HepG2 (cell line): ENCODE data around the gene C17orf58. TPM values are rescaled to one million over a fixed set of nuclear protein-coding genes. Genes with fewer than 3 reads are reported as not detected.

Experiments
- MBD4 ChIP-seq: IDR thresholded peaks from 2 replicates; pipeline ENCODE4 v1.6.1; 2012; ENCODE audit warnings: low read length, inconsistent platforms, borderline replicate concordance
- NFYC ChIP-seq: IDR thresholded peaks from 2 replicates; pipeline ENCODE4 v1.6.1; 2016; ENCODE audit warnings: missing genetic modification reagents, missing compliant biosample characterization
- ZFAT ChIP-seq: sonication (generic); formaldehyde crosslinking; conservative IDR thresholded peaks from 2 replicates; pipeline ENCODE4 v1.8.1; 2023; ENCODE audit warnings: missing genetic modification reagents, inconsistent platforms
- ZFX ChIP-seq: sonication (generic); formaldehyde crosslinking; IDR thresholded peaks from 2 replicates; pipeline ENCODE4 v1.4.0; 2020; ENCODE audit warnings: mild to moderate bottlenecking, low read depth, missing genetic modification reagents, moderate library complexity
- ZNF142 ChIP-seq: sonication (generic); formaldehyde crosslinking; IDR thresholded peaks from 2 replicates; pipeline ENCODE4 v1.4.0; 2020; ENCODE audit warnings: missing genetic modification reagents
- ZNF276 ChIP-seq: sonication (generic); formaldehyde crosslinking; IDR thresholded peaks from 2 replicates; pipeline ENCODE4 v1.4.0; 2020; ENCODE audit warnings: mild to moderate bottlenecking, low read depth, missing genetic modification reagents
- ZNF639 ChIP-seq: conservative IDR thresholded peaks from 2 replicates; pipeline ENCODE4 v1.6.1; 2018; ENCODE audit warnings: missing genetic modification reagents
- ZNF7 ChIP-seq: IDR thresholded peaks from 2 replicates; pipeline ENCODE4 v1.6.1; 2016; ENCODE audit warnings: missing biosample characterization, missing genetic modification reagents
- ZNF747 ChIP-seq: sonication (generic); formaldehyde crosslinking; IDR thresholded peaks from 2 replicates; pipeline ENCODE4 v1.8.1; 2023; ENCODE audit warnings: missing genetic modification reagents, mild to moderate bottlenecking, borderline replicate concordance
- ZNF749 ChIP-seq: sonication (generic); formaldehyde crosslinking; IDR thresholded peaks from 2 replicates; pipeline ENCODE4 v1.8.0; 2022; ENCODE audit warnings: mild to moderate bottlenecking, missing genetic modification reagents, moderate library complexity, borderline replicate concordance
- ZNF775 ChIP-seq: sonication (generic); formaldehyde crosslinking; IDR thresholded peaks from 2 replicates; pipeline ENCODE4 v1.4.0; 2020; ENCODE audit warnings: missing genetic modification reagents, mild to moderate bottlenecking, moderate library complexity, borderline replicate concordance
- polyA plus RNA-seq, 8 experiments: library from polyadenylated mRNA; depleted of rRNA in 3 of 8; stranded (reverse) in 7 of 8; unstranded in 1 of 8; fragments of >200 nt; fragmentation: Illumina TruSeq in 4 of 8; extraction: Trizol in 4 of 8; gene quantifications; 2 replicates each; pipeline versions ENCODE4 v1.2.1 to v1.2.3, GENCODE V29; 2011 to 2016; ENCODE audit warnings: low read depth in 4 of 8, missing spikeins in 1 of 8, mixed read lengths in 1 of 8; ENCODE audit not compliant: insufficient read depth in 1 of 8
- total RNA-seq, 5 experiments: library from RNA; depleted of rRNA; stranded (reverse); fragments of >200 nt; fragmentation: Illumina TruSeq; extraction: Trizol; gene quantifications; 2 replicates each; pipeline ENCODE4 v1.2.3, GENCODE V29; 2016; ENCODE audit warnings: low read depth in 1 of 5
- TF ChIP-seq, protein P1 (sequence below): sonication (generic); formaldehyde crosslinking; IDR thresholded peaks from 2 replicates; pipeline ENCODE4 v1.4.0; 2020; ENCODE audit warnings: missing genetic modification reagents
- TF ChIP-seq, protein P2 (sequence below): sonication (generic); formaldehyde crosslinking; IDR thresholded peaks from 2 replicates; pipeline ENCODE4 v1.5.0; 2020; ENCODE audit warnings: mild to moderate bottlenecking, missing genetic modification reagents
- TF ChIP-seq, protein P3 (sequence below): IDR thresholded peaks from 2 replicates; pipeline ENCODE4 v1.6.1; 2016; ENCODE audit warnings: missing genetic modification reagents, missing compliant biosample characterization

The C17orf58 gene
- total and polyA plus RNA-seq, 2 of the 13 experiments (the other 11 are each of a cell fraction or from before 2014, with no cell fraction given), result 15.6 to 15.8 TPM

GRCh38 chr17:68019675-68020408 lies 23.6 kb upstream of the C17orf58 start (continued):
- TF ChIP-seq ZNF142 (CRISPR knock-in tag), result peak; percentile 75; the same call in 1 of the 2 replicates
- TF ChIP-seq ZNF276 (CRISPR knock-in tag), result no peak
- TF ChIP-seq ZNF7 (CRISPR knock-in tag), result no peak; the same call in 1 of the 2 replicates
- TF ChIP-seq, protein P1, sequence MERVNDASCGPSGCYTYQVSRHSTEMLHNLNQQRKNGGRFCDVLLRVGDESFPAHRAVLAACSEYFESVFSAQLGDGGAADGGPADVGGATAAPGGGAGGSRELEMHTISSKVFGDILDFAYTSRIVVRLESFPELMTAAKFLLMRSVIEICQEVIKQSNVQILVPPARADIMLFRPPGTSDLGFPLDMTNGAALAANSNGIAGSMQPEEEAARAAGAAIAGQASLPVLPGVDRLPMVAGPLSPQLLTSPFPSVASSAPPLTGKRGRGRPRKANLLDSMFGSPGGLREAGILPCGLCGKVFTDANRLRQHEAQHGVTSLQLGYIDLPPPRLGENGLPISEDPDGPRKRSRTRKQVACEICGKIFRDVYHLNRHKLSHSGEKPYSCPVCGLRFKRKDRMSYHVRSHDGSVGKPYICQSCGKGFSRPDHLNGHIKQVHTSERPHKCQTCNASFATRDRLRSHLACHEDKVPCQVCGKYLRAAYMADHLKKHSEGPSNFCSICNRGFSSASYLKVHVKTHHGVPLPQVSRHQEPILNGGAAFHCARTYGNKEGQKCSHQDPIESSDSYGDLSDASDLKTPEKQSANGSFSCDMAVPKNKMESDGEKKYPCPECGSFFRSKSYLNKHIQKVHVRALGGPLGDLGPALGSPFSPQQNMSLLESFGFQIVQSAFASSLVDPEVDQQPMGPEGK (CRISPR knock-in tag), result peak; percentile 93
- no peak; the same call in 1 of the 2 replicates for TF ChIP-seq MBD4
- TF ChIP-seq ZFX (CRISPR knock-in tag), result peak; percentile 95
- peak; percentile 11; the same call in 1 of the 2 replicates for TF ChIP-seq ZNF775 (CRISPR knock-in tag)
- TF ChIP-seq ZFAT, result peak; percentile 83; the same call in 1 of the 2 replicates
- peak; percentile 99 for TF ChIP-seq ZNF749
- peak; percentile 96; the same call in 1 of the 2 replicates for TF ChIP-seq ZNF747 (CRISPR knock-in tag)
- TF ChIP-seq NFYC (CRISPR knock-in tag), result peak; percentile 52
- TF ChIP-seq, protein P2, sequence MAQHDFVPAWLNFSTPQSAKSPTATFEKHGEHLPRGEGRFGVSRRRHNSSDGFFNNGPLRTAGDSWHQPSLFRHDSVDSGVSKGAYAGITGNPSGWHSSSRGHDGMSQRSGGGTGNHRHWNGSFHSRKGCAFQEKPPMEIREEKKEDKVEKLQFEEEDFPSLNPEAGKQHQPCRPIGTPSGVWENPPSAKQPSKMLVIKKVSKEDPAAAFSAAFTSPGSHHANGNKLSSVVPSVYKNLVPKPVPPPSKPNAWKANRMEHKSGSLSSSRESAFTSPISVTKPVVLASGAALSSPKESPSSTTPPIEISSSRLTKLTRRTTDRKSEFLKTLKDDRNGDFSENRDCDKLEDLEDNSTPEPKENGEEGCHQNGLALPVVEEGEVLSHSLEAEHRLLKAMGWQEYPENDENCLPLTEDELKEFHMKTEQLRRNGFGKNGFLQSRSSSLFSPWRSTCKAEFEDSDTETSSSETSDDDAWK (CRISPR knock-in tag), result no peak
- TF ChIP-seq ZNF639 (CRISPR knock-in tag), result peak; percentile 85; the same call in 1 of the 2 replicates
- TF ChIP-seq, protein P3, sequence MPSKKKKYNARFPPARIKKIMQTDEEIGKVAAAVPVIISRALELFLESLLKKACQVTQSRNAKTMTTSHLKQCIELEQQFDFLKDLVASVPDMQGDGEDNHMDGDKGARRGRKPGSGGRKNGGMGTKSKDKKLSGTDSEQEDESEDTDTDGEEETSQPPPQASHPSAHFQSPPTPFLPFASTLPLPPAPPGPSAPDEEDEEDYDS (CRISPR knock-in tag), result peak; percentile 83
